ENCODE measurements around the gene KAT6B. TPM values are rescaled to one million over a fixed set of nuclear protein-coding genes. Genes with fewer than 3 reads are reported as not detected.

The KAT6B gene
- total and polyA plus RNA-seq, 10 of the 15 experiments (the other 5 are each of a cell fraction or from before 2014, with no cell fraction given), result 2.7 to 22.6 (median 15.7) TPM

DNA sequence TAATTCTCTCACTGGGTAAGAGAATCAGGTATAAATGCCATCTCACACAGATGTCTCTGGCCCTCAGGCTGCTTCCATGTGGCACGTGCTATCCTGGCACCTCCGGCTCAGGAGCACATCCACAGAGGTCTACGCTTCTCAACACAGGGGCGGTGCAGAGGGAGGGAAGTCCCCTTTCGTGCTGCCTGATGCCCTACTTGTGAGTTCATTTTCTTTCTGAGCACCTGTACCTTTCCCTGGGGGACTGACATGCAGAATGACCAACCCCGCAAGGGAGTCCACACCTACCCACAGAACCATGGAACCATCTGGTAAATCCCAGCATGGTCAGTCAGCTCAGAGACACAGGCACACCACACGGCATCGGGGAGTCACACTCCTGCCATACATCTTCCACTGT is 186.1 kb downstream of the KAT6B start (continued):
- no peak for TF ChIP-seq ZNF384 (IDR thresholded peaks at IDR 0.05; ENCODE audit: borderline replicate concordance, low read depth, low read length)
- TF ChIP-seq, protein P1, sequence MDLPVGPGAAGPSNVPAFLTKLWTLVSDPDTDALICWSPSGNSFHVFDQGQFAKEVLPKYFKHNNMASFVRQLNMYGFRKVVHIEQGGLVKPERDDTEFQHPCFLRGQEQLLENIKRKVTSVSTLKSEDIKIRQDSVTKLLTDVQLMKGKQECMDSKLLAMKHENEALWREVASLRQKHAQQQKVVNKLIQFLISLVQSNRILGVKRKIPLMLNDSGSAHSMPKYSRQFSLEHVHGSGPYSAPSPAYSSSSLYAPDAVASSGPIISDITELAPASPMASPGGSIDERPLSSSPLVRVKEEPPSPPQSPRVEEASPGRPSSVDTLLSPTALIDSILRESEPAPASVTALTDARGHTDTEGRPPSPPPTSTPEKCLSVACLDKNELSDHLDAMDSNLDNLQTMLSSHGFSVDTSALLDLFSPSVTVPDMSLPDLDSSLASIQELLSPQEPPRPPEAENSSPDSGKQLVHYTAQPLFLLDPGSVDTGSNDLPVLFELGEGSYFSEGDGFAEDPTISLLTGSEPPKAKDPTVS (IDR thresholded peaks at IDR 0.05; ENCODE audit: low read depth, low read length), result no peak
- peak; percentile 66 to 78 for TF ChIP-seq BHLHE40 (IDR thresholded peaks at IDR 0.05; ENCODE audit: borderline replicate concordance in 1 of 2, low read depth in 2 of 2, low read length in 1 of 2)
- peak; percentile 73; the same call in 1 of the 2 replicates for TF ChIP-seq TCF12 (IDR thresholded peaks at IDR 0.05; ENCODE audit: low read depth, low read length)
- TF ChIP-seq MEF2B (IDR thresholded peaks at IDR 0.05; ENCODE audit: partially characterized antibody, poor library complexity, severe bottlenecking), result peak; percentile 72
- TF ChIP-seq NRF1 (conservative IDR thresholded peaks at IDR 0.05; ENCODE audit: low read depth, low read length), result no peak
- peak; percentile 63; the same call in 1 of the 2 replicates for TF ChIP-seq FOXM1 (IDR thresholded peaks at IDR 0.05; ENCODE audit: low read depth, low read length)
- TF ChIP-seq PAX5 (IDR thresholded peaks at IDR 0.05; ENCODE audit: borderline replicate concordance, low read depth, low read length), result no peak; the same call in 1 of the 2 replicates
- TF ChIP-seq EP300 (IDR thresholded peaks at IDR 0.05; ENCODE audit: borderline replicate concordance in 1 of 2, control insufficient read depth in 1 of 2, low read depth in 2 of 2, low read length in 2 of 2), result peak; percentile 14 to 29; a peak in 1 of 4 replicates
- TF ChIP-seq IKZF2 (IDR thresholded peaks at IDR 0.05), result 0 out of 4 replicates have a peak, but pooled peaks of 1 of the 2 experiments have one; percentile 11
- 0 out of 3 replicates have a peak, but pooled peaks have one; percentile 15 for TF ChIP-seq POU2F2 (IDR thresholded peaks at IDR 0.05; ENCODE audit: borderline replicate concordance, low read depth, low read length)
